GM12892 (cell line): ENCODE results near the gene PTX3.

ENCODE experiments used
- POLR2A ChIP-seq: IDR thresholded peaks from 2 replicates; pipeline ENCODE4 v1.6.1; 2011; ENCODE audit warnings: low read depth, low read length, control low read depth
- POLR2AphosphoS5 ChIP-seq: IDR thresholded peaks from 2 replicates; pipeline ENCODE4 v1.6.1; 2011; ENCODE audit warnings: low read depth, low read length, control low read depth

DNA sequence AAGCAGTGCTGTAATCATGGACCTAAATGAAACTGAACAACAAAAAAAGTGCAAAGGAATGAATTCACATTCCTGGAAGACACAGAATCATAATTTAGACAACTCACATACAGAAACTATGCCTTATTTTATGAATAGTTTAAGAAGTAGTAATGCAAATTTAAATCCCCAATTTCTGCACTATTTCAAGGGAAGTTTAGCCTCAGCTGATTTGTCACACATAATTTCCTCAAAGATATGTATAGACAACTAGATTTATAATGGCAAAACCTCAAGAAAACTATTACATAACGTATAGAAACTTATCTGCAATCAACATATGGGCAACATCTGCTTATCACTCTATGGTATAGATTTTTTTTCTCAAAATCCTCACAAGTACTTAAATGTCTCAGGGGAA is 7.8 kb upstream of the PTX3 start:
- TF ChIP-seq POLR2A (no peak), POLR2AphosphoS5 (no peak)
